K562 (cell line): ENCODE data around the gene LRRC39. TPM values are rescaled to one million over a fixed set of nuclear protein-coding genes. Genes with fewer than 3 reads are reported as not detected.

Experiments
- ARID2 ChIP-seq: fragments of 450-650 bp; IDR thresholded peaks from 2 replicates; pipeline ENCODE4 v1.6.1; 2017; ENCODE audit warnings: antibody characterized with exemption, mild to moderate bottlenecking
- CBX1 ChIP-seq: sonication (generic); IDR thresholded peaks from 2 replicates; pipeline ENCODE4 v1.6.1; 2016; ENCODE audit warnings: antibody characterized with exemption, low read depth, mild to moderate bottlenecking
- CBX2 ChIP-seq: fragments of 200-600 bp; sonication (generic); IDR thresholded peaks from one replicate; pipeline ENCODE4 v1.6.1; 2012; ENCODE audit warnings: mild to moderate bottlenecking, low read length, inconsistent platforms; ENCODE audit not compliant: insufficient read depth, poor library complexity, severe bottlenecking
- CEBPG ChIP-seq, 3 experiments: fragments of 200-800 bp in 1 of 3; sonication (Bioruptor generic) in 1 of 3; sonication (generic) in 1 of 3; formaldehyde crosslinking in 1 of 3; IDR thresholded peaks in 2 of 3; conservative IDR thresholded peaks in 1 of 3; 2 replicates each; pipeline versions ENCODE4 v1.6.1 to v1.8.0; 2016 to 2022; ENCODE audit warnings: missing compliant biosample characterization in 2 of 3, missing genetic modification characterization in 2 of 3, mild to moderate bottlenecking in 1 of 3, missing genetic modification reagents in 1 of 3
- GTF2E2 ChIP-seq: fragments of 200-800 bp; sonication (Bioruptor generic); IDR thresholded peaks from 2 replicates; pipeline ENCODE4 v1.6.1; 2016; ENCODE audit warnings: missing genetic modification characterization, missing compliant biosample characterization
- KDM2B ChIP-seq: fragments of 250-450 bp; sonication (Bioruptor Pico); IDR thresholded peaks from 2 replicates; pipeline ENCODE4 v1.8.0; 2021; ENCODE audit warnings: mild to moderate bottlenecking, moderate library complexity
- MTA2 ChIP-seq: fragments of 450-650 bp; IDR thresholded peaks from 2 replicates; pipeline ENCODE4 v1.6.1; 2016; ENCODE audit warnings: low read depth
- PTTG1 ChIP-seq: fragments of 450-650 bp; IDR thresholded peaks from 2 replicates; pipeline ENCODE4 v1.6.1; 2016; ENCODE audit warnings: low read depth, mild to moderate bottlenecking, missing genetic modification characterization, missing compliant biosample characterization
- RBBP5 ChIP-seq: fragments of 200-600 bp; sonication (generic); IDR thresholded peaks from 2 replicates; pipeline ENCODE4 v1.6.1; 2012; ENCODE audit warnings: borderline replicate concordance, mild to moderate bottlenecking, low read length, control low read depth, inconsistent platforms; ENCODE audit not compliant: insufficient read depth, poor library complexity, severe bottlenecking
- RBM25 ChIP-seq: fragments of 200-400 bp; formaldehyde crosslinking; IDR thresholded peaks from 2 replicates; pipeline ENCODE4 v1.6.1; 2018; ENCODE audit warnings: low read length, low read depth, moderate library complexity; ENCODE audit not compliant: severe bottlenecking
- RFX5 ChIP-seq: IDR thresholded peaks from 2 replicates; pipeline ENCODE4 v1.6.1; 2011; ENCODE audit warnings: low read depth, mild to moderate bottlenecking, improper control_type of control experiment, low read length
- SMAD3 ChIP-seq: fragments of 450-650 bp; formaldehyde crosslinking; conservative IDR thresholded peaks from 2 replicates; pipeline ENCODE4 v1.4.0; 2020; ENCODE audit warnings: mild to moderate bottlenecking
- SMARCB1 ChIP-seq: IDR thresholded peaks from 2 replicates; pipeline ENCODE4 v1.6.1; 2011; ENCODE audit warnings: improper control_type of control experiment, low read depth; ENCODE audit not compliant: insufficient read length
- TEAD2 ChIP-seq: fragments of 450-650 bp; IDR thresholded peaks from 2 replicates; pipeline ENCODE4 v1.6.1; 2016; ENCODE audit warnings: missing genetic modification characterization, control low read depth, missing compliant biosample characterization
- ZBED1 ChIP-seq: IDR thresholded peaks from 2 replicates; pipeline ENCODE4 v1.6.1; 2014
- ZBTB8A ChIP-seq: fragments of 450-650 bp; IDR thresholded peaks from 2 replicates; pipeline ENCODE4 v1.6.1; 2018; ENCODE audit warnings: mild to moderate bottlenecking, moderate library complexity; ENCODE audit not compliant: partially characterized antibody
- ZNF23 ChIP-seq: fragments of 250-450 bp; sonication (Bioruptor Pico); IDR thresholded peaks from 2 replicates; pipeline ENCODE4 v1.4.0; 2020; ENCODE audit warnings: mild to moderate bottlenecking
- ZNF57 ChIP-seq: fragments of 450-650 bp; formaldehyde crosslinking; IDR thresholded peaks from 2 replicates; pipeline ENCODE4 v1.4.0; 2020; ENCODE audit warnings: mild to moderate bottlenecking, moderate library complexity
- polyA plus RNA-seq, 8 experiments: library from polyadenylated mRNA; depleted of rRNA in 4 of 8; stranded (reverse) in 5 of 8; unstranded in 3 of 8; fragments of >200 nt; fragmentation: Nextera tagmentation in 2 of 8; fragmentation: Illumina TruSeq in 1 of 8; extraction: Ambion mirVana in 2 of 8; extraction: Trizol in 1 of 8; gene quantifications; 2 replicates each; pipeline versions ENCODE4 v1.2.1 to v1.2.3, GENCODE V29; 2011 to 2014; ENCODE audit warnings: inconsistent platforms in 1 of 8, missing spikeins in 1 of 8
- total RNA-seq, 7 experiments: library from RNA; depleted of rRNA in 6 of 7; stranded (reverse); fragments of >200 nt in 6 of 7; fragmentation: Illumina TruSeq in 2 of 7; extraction: Trizol in 2 of 7; gene quantifications; 2 replicates each; pipeline versions ENCODE4 v1.2.1 to v1.2.3, GENCODE V29; 2011 to 2021; ENCODE audit warnings: low replicate concordance in 1 of 7
- TF ChIP-seq, protein P1 (sequence below): sonication (generic); formaldehyde crosslinking; IDR thresholded peaks from 2 replicates; pipeline ENCODE4 v1.9.0; 2022; ENCODE audit warnings: mild to moderate bottlenecking, missing genetic modification reagents
- TF ChIP-seq, protein P2 (sequence below): fragments of 200-800 bp; sonication (Bioruptor generic); IDR thresholded peaks from 2 replicates; pipeline ENCODE4 v1.6.1; 2017; ENCODE audit warnings: missing genetic modification characterization, missing compliant biosample characterization
- TF ChIP-seq, protein P3 (sequence below): fragments of 250-450 bp; sonication (Bioruptor Pico); IDR thresholded peaks from 2 replicates; pipeline ENCODE4 v1.9.0; 2021; ENCODE audit warnings: mild to moderate bottlenecking, inconsistent platforms
- TF ChIP-seq, protein P4 (sequence below): fragments of 450-650 bp; formaldehyde crosslinking; IDR thresholded peaks from 2 replicates; pipeline ENCODE4 v1.4.0; 2020; ENCODE audit warnings: mild to moderate bottlenecking, moderate library complexity

Gene LRRC39
- total and polyA plus RNA-seq, 9 of the 15 experiments (the other 6 are each of a cell fraction or from before 2014, with no cell fraction given) = 1.00 to 3.1 (median 1.3) TPM

DNA sequence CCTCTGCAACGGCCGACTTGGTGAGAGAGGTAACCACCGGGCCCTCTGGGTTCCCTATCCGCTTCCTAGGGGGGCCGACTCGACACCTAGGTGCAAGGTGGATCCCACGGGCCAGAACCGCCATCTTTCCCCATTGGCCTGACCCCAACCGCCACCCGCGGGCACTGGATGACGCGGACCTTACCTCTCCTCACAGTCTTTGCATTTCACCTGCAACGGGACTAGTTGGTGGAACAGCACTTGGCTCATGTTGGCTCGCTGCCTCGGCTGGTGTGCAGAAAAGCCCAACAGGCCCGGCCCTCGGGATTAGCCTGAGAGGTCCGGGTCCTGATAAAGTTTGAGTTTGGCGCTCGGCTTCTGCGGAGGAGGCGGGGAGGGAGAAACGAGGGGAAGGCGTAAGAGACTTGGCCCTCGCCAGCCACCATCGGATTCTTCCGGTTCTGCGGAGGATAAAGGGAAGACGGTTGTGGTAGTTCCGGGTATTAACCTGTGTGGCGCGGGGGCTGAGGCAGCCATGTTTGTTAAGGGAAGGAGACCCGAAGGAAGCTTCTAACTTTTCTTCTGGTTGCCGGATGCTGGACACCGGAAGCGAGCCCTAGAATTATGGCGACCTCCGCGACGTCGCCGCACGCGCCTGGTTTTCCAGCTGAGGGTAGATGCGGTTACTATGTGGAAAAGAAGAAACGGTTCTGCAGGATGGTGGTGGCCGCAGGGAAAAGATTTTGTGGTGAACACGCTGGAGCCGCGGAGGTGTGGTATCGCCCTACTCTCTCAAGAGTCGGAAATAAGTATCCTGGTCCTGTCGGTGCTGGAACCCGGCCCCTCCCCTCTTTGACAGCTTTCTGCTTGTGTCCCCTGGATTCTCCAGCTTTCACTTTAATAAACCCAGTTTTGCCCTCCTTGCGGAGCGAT is 45.2 kb downstream of the LRRC39 start, which contains the start of the genes SASS6 and TRMT13 (continued):
- TF ChIP-seq ZBTB8A (no peak), SMAD3 (CRISPR knock-in tag) (no peak), RBM25 (no peak), KDM2B (CRISPR knock-in tag) (no peak), PTTG1 (no peak), SMARCB1 (no peak), GTF2E2 (tag) (0 out of 2 replicates have a peak, but pooled peaks have one; percentile 12), ZBED1 (peak; percentile 51; the same call in 1 of the 2 replicates), MTA2 (no peak), CEBPG (CRISPR knock-in tag; IDR thresholded peaks at IDR 0.05) (no peak), CEBPG (tag; conservative IDR thresholded peaks at IDR 0.05 in 1 of 2, IDR thresholded peaks at IDR 0.05 in 1 of 2) (no peak), RBBP5 (peak; percentile 84), CBX1 (peak; percentile 83; the same call in 1 of the 2 replicates), ZNF23 (no peak), CBX2 (no peak), ZNF57 (CRISPR knock-in tag) (no peak), ARID2 (no peak), TEAD2 (tag) (no peak), RFX5 (no peak)
- TF ChIP-seq, protein P1, sequence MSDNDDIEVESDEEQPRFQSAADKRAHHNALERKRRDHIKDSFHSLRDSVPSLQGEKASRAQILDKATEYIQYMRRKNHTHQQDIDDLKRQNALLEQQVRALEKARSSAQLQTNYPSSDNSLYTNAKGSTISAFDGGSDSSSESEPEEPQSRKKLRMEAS (CRISPR knock-in tag) = peak; percentile 90
- TF ChIP-seq, protein P2, sequence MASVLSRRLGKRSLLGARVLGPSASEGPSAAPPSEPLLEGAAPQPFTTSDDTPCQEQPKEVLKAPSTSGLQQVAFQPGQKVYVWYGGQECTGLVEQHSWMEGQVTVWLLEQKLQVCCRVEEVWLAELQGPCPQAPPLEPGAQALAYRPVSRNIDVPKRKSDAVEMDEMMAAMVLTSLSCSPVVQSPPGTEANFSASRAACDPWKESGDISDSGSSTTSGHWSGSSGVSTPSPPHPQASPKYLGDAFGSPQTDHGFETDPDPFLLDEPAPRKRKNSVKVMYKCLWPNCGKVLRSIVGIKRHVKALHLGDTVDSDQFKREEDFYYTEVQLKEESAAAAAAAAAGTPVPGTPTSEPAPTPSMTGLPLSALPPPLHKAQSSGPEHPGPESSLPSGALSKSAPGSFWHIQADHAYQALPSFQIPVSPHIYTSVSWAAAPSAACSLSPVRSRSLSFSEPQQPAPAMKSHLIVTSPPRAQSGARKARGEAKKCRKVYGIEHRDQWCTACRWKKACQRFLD = no peak; the same call in 1 of the 2 replicates
- TF ChIP-seq, protein P3, sequence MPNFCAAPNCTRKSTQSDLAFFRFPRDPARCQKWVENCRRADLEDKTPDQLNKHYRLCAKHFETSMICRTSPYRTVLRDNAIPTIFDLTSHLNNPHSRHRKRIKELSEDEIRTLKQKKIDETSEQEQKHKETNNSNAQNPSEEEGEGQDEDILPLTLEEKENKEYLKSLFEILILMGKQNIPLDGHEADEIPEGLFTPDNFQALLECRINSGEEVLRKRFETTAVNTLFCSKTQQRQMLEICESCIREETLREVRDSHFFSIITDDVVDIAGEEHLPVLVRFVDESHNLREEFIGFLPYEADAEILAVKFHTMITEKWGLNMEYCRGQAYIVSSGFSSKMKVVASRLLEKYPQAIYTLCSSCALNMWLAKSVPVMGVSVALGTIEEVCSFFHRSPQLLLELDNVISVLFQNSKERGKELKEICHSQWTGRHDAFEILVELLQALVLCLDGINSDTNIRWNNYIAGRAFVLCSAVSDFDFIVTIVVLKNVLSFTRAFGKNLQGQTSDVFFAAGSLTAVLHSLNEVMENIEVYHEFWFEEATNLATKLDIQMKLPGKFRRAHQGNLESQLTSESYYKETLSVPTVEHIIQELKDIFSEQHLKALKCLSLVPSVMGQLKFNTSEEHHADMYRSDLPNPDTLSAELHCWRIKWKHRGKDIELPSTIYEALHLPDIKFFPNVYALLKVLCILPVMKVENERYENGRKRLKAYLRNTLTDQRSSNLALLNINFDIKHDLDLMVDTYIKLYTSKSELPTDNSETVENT (CRISPR knock-in tag) = 0 out of 2 replicates have a peak, but pooled peaks have one; percentile 33
- TF ChIP-seq, protein P4, sequence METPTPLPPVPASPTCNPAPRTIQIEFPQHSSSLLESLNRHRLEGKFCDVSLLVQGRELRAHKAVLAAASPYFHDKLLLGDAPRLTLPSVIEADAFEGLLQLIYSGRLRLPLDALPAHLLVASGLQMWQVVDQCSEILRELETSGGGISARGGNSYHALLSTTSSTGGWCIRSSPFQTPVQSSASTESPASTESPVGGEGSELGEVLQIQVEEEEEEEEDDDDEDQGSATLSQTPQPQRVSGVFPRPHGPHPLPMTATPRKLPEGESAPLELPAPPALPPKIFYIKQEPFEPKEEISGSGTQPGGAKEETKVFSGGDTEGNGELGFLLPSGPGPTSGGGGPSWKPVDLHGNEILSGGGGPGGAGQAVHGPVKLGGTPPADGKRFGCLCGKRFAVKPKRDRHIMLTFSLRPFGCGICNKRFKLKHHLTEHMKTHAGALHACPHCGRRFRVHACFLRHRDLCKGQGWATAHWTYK (CRISPR knock-in tag) = peak; percentile 54; the same call in 1 of the 2 replicates
